GM12892 (cell line): Measurements from ENCODE around the gene KLHL24.

Experiments
- POLR2A ChIP-seq: IDR thresholded peaks from 2 replicates; pipeline ENCODE4 v1.6.1; 2011; ENCODE audit warnings: low read depth, low read length, control low read depth
- POLR2AphosphoS5 ChIP-seq: IDR thresholded peaks from 2 replicates; pipeline ENCODE4 v1.6.1; 2011; ENCODE audit warnings: low read depth, low read length, control low read depth
- TAF1 ChIP-seq: IDR thresholded peaks from 2 replicates; pipeline ENCODE4 v1.6.1; 2011; ENCODE audit warnings: low read depth, mild to moderate bottlenecking, control low read depth, low read length, borderline replicate concordance

- no peak for TF ChIP-seq POLR2A
- TF ChIP-seq TAF1 = no peak
- TF ChIP-seq POLR2AphosphoS5 = no peak
Observed at GRCh38 chr3:183718012-183718411, 82.6 kb downstream of the KLHL24 start.
